ENCODE data around the gene LTBR. TPM values are rescaled to one million over a fixed set of nuclear protein-coding genes. Genes with fewer than 3 reads are reported as not detected.

The LTBR gene
- total RNA-seq, 2 experiments from 2014 or later: 0.38 to 0.67 TPM

DNA sequence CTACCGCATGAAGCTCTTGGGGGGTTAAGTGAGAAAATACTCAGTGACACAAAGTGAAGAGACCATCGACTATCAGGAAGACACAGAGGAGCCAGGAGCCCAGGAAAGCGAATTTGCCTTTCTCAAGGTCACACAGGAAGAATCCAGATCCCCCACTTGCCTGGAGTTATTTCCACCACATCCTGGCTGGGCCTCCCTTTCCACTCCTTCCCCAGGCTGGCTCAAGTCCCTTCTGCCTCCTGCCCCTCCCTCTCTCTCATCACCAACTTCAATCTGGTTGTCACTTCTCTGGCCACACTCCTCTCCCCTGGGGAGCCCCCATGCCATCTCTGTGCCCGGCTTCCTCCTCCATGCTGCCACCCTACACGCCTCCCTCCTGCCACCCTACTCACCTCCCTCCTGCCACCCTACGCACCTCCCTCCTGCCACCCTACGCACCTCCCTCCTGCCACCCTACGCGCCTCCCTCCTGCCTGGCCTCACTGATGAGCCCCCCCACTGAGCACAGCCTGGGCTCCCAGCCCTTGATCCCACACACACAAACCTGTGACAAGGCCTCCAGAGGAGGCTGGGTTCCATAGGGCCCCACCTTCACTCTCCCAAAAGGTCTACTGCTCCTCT lies 14.9 kb upstream of the LTBR start:
- H3K27me3 Mint-ChIP-seq: no peaks in the 10 kb centered on the region
- intact Hi-C loops (cut with DNase I, micrococcal nuclease): loop anchor here in 1 of 2 experiments (5.0 kb wide), 1 partner anchor 47 kb away; no protein-coding TSS in a partner anchor
- Histone ChIP-seq H3K4me1 (ENCODE audit: insufficient read depth, low read length) (peaks cover 37% of the 10 kb centered on the region), H3K27me3 (ENCODE audit: control insufficient read depth in 1 of 2, insufficient read depth in 2 of 2, low read length in 2 of 2) (no peaks in the 10 kb centered on the region), H3K9me3 (ENCODE audit: control insufficient read depth in 1 of 2, insufficient read depth in 1 of 2, low read length in 2 of 2) (no peaks in the 10 kb centered on the region), H3K27ac (ENCODE audit: low read depth in 1 of 2, low read length in 2 of 2) (no peak overlapping the region), H3K4me3 (ENCODE audit: low read length) (no peak overlapping the region), H3K36me3 (ENCODE audit: insufficient read depth, low read length) (no peaks in the 10 kb centered on the region)
- H3K36me3 Mint-ChIP-seq (ENCODE audit: low read depth): no peaks in the 10 kb centered on the region
- TF ChIP-seq, protein P1, sequence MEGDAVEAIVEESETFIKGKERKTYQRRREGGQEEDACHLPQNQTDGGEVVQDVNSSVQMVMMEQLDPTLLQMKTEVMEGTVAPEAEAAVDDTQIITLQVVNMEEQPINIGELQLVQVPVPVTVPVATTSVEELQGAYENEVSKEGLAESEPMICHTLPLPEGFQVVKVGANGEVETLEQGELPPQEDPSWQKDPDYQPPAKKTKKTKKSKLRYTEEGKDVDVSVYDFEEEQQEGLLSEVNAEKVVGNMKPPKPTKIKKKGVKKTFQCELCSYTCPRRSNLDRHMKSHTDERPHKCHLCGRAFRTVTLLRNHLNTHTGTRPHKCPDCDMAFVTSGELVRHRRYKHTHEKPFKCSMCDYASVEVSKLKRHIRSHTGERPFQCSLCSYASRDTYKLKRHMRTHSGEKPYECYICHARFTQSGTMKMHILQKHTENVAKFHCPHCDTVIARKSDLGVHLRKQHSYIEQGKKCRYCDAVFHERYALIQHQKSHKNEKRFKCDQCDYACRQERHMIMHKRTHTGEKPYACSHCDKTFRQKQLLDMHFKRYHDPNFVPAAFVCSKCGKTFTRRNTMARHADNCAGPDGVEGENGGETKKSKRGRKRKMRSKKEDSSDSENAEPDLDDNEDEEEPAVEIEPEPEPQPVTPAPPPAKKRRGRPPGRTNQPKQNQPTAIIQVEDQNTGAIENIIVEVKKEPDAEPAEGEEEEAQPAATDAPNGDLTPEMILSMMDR (IDR thresholded peaks at IDR 0.05): no peak
- no peak for ATAC-seq (ENCODE audit: poor library complexity)
- CTCF ChIA-PET: interaction anchor here (0.5 to 2.1 kb wide), 3 partner anchors 34 to 96 kb away, joined by 3 to 24 read pairs (median 4); no protein-coding TSS in a partner anchor
- no peaks in the 10 kb centered on the region for H3K9me3 Mint-ChIP-seq
- peaks cover 29% of the 10 kb centered on the region for H3K4me1 Mint-ChIP-seq (ENCODE audit: low read depth)
- DNase-seq: no peak
- peak overlapping the region; percentile 49 for H3K27ac Mint-ChIP-seq
- H3K4me3 Mint-ChIP-seq: no peak overlapping the region
- POLR2A ChIA-PET: interaction anchor here (2.3 kb wide), 1 partner anchor 29 kb away, joined by 17 read pairs; the partner anchor contains the start of gene TNFRSF1A

- no peak overlapping the region for H3K27ac Mint-ChIP-seq
- H3K4me3 ChIP-seq (ENCODE audit: low read length): no peak overlapping the region
- H3K9me3 Mint-ChIP-seq: no peaks in the 10 kb centered on the region
- peaks cover 35% of the 10 kb centered on the region for H3K4me1 ChIP-seq (ENCODE audit: insufficient read depth, low read length)
- no peaks in the 10 kb centered on the region for H3K9me3 ChIP-seq (ENCODE audit: control insufficient read depth in 1 of 2, insufficient read depth in 1 of 2, low read length in 2 of 2)
- no peaks in the 10 kb centered on the region for H3K36me3 Mint-ChIP-seq (ENCODE audit: low read depth)
- ChIA-PET CTCF (no interaction called here), POLR2A (interaction anchor here (1.4 kb wide), 1 partner anchor 35 kb away, joined by 5 read pairs; no protein-coding TSS in a partner anchor)
- no peaks in the 10 kb centered on the region for H3K27me3 ChIP-seq (ENCODE audit: control insufficient read depth in 1 of 2, insufficient read depth in 2 of 2, low read length in 2 of 2)
- DNase-seq (no peak), ATAC-seq (ENCODE audit: poor library complexity) (no peak)
- no peaks in the 10 kb centered on the region for H3K27me3 Mint-ChIP-seq
- H3K4me1 Mint-ChIP-seq (ENCODE audit: low read depth): peaks cover 25% of the 10 kb centered on the region
- no peaks in the 10 kb centered on the region for H3K36me3 ChIP-seq (ENCODE audit: insufficient read depth, low read length)
- TF ChIP-seq, protein P1 (IDR thresholded peaks at IDR 0.05): no peak
- H3K27ac ChIP-seq (ENCODE audit: low read depth in 1 of 2, low read length in 2 of 2): no peak overlapping the region
- no peak overlapping the region for H3K4me3 Mint-ChIP-seq
- intact Hi-C loops (cut with DNase I, micrococcal nuclease): loop anchor here in 1 of 2 experiments (5.0 kb wide), 1 partner anchor 48 kb away; no protein-coding TSS in a partner anchor
These were observed 13.9 kb upstream of the LTBR start for GRCh38 chr12:6369916-6370575.

GRCh38 chr12:6370576-6370935 lies 13.4 kb upstream of the LTBR start:
- Histone ChIP-seq H3K27ac (ENCODE audit: low read depth in 1 of 2, low read length in 2 of 2) (no peak overlapping the region), H3K4me3 (ENCODE audit: low read length) (no peak overlapping the region), H3K36me3 (ENCODE audit: insufficient read depth, low read length) (no peaks in the 10 kb centered on the region), H3K27me3 (ENCODE audit: control insufficient read depth in 1 of 2, insufficient read depth in 2 of 2, low read length in 2 of 2) (no peaks in the 10 kb centered on the region), H3K4me1 (ENCODE audit: insufficient read depth, low read length) (peaks cover 40% of the 10 kb centered on the region), H3K9me3 (ENCODE audit: control insufficient read depth in 1 of 2, insufficient read depth in 1 of 2, low read length in 2 of 2) (no peaks in the 10 kb centered on the region)
- ChIA-PET POLR2A (interaction anchor here (1.4 kb wide), 1 partner anchor 35 kb away, joined by 5 read pairs; no protein-coding TSS in a partner anchor), CTCF (no interaction called here)
- Mint-ChIP-seq H3K4me1 (ENCODE audit: low read depth) (peaks cover 25% of the 10 kb centered on the region), H3K4me3 (no peak overlapping the region), H3K27ac (no peak overlapping the region), H3K27me3 (no peaks in the 10 kb centered on the region), H3K9me3 (no peaks in the 10 kb centered on the region), H3K36me3 (ENCODE audit: low read depth) (no peaks in the 10 kb centered on the region)
- ATAC-seq (ENCODE audit: poor library complexity) (no peak), DNase-seq (no peak)
- TF ChIP-seq, protein P1 (IDR thresholded peaks at IDR 0.05): no peak
- intact Hi-C loops (cut with DNase I, micrococcal nuclease): no loop called here

Measured in CD4-positive, alpha-beta T cell (primary cell).